Immature natural killer cell (primary cell): ENCODE measurements around the gene RGS6. TPM values are rescaled to one million over a fixed set of nuclear protein-coding genes. Genes with fewer than 3 reads are reported as not detected.
"Not testable (repeated sequence)": the region's sequence is repeated elsewhere in the genome, so short reads cannot be mapped to it uniquely, and the experiment has no call there.

Experiments used
- DNase-seq, 3 donors: peaks; one replicate each; pipeline ENCODE4 v3.0.0; 2022; ENCODE audit warnings: mixed read lengths in 1 of 3
- H3K27ac Mint-ChIP-seq, 6 donors: one replicate each; pipeline ENCODE4 v1.8.0; 2020; ENCODE audit warnings: mixed read lengths in 6 of 6, mild to moderate bottlenecking in 5 of 6, inconsistent platforms in 4 of 6, moderate library complexity in 3 of 6
- H3K27me3 Mint-ChIP-seq, 3 donors: one replicate each; pipeline ENCODE4 v1.8.0; 2020 to 2021; ENCODE audit warnings: low read depth in 3 of 3, mild to moderate bottlenecking in 3 of 3, mixed read lengths in 3 of 3, moderate library complexity in 3 of 3, inconsistent platforms in 1 of 3
- H3K36me3 Mint-ChIP-seq, 3 donors: one replicate each; pipeline ENCODE4 v1.8.0; 2020; ENCODE audit warnings: mixed read lengths in 3 of 3, inconsistent platforms in 2 of 3, mild to moderate bottlenecking in 2 of 3
- H3K4me1 Mint-ChIP-seq, 2 donors: one replicate each; pipeline ENCODE4 v1.8.0; 2020; ENCODE audit warnings: inconsistent platforms in 2 of 2, mild to moderate bottlenecking in 2 of 2, mixed read lengths in 2 of 2, moderate library complexity in 1 of 2
- H3K4me3 Mint-ChIP-seq, 5 donors: one replicate each; pipeline ENCODE4 v1.8.0; 2020; ENCODE audit warnings: mild to moderate bottlenecking in 5 of 5, mixed read lengths in 5 of 5, inconsistent platforms in 3 of 5, moderate library complexity in 3 of 5
- H3K9me3 Mint-ChIP-seq, 6 donors: one replicate each; pipeline ENCODE4 v1.8.0; 2020; ENCODE audit warnings: mild to moderate bottlenecking in 6 of 6, mixed read lengths in 6 of 6, inconsistent platforms in 4 of 6, moderate library complexity in 3 of 6
- polyA plus RNA-seq, 3 donors: library from polyadenylated mRNA; unstranded; fragments of 300-500 nt; fragmentation: Illumina TruSeq; gene quantifications; one replicate each; pipeline ENCODE4 v1.2.3, GENCODE V29; 2021

Gene RGS6
- polyA plus RNA-seq, 3 donors from 2014 or later = 0.34 to 0.37 TPM; not detected in 1

- Mint-ChIP-seq H3K36me3 (no peaks in the 10 kb centered on the region), H3K4me1 (peaks cover 4 to 15% of the 10 kb centered on the region in 2 donors), H3K27ac (no peak overlapping the region), H3K27me3 (peaks cover 8 to 21% (median 8%) of the 10 kb centered on the region in 3 donors), H3K4me3 (peak overlapping the region in 1 of 5 donors; percentile 20), H3K9me3 (peaks cover 0 to 4% (median 0%) of the 10 kb centered on the region in 6 donors)
- no peak for DNase-seq
These were observed 569 bp upstream of the RGS6 start for GRCh38 chr14:71931492-71932228.

GRCh38 chr14:71933001-71933587 is 865 bp downstream of the RGS6 start:
- H3K4me3 Mint-ChIP-seq = peak overlapping the region in 2 of 5 donors; percentile 21 to 24
- peaks cover 0 to 4% (median 0%) of the 10 kb centered on the region in 6 donors for H3K9me3 Mint-ChIP-seq
- no peak for DNase-seq
- peaks cover 8 to 21% (median 8%) of the 10 kb centered on the region in 3 donors for H3K27me3 Mint-ChIP-seq
- no peaks in the 10 kb centered on the region for H3K36me3 Mint-ChIP-seq
- peaks cover 4 to 15% of the 10 kb centered on the region in 2 donors for H3K4me1 Mint-ChIP-seq
- H3K27ac Mint-ChIP-seq = no peak overlapping the region

GRCh38 chr14:71938273-71938672 is 6.0 kb downstream of the RGS6 start:
- not testable (repeated sequence) for H3K4me3 Mint-ChIP-seq, H3K27me3 Mint-ChIP-seq, H3K9me3 Mint-ChIP-seq, H3K36me3 Mint-ChIP-seq, DNase-seq, H3K4me1 Mint-ChIP-seq, H3K27ac Mint-ChIP-seq

GRCh38 chr14:71939344-71939743 is 7.1 kb downstream of the RGS6 start:
- not testable (repeated sequence) for H3K27me3 Mint-ChIP-seq, H3K4me3 Mint-ChIP-seq

GRCh38 chr14:71940500-71940899 is 8.3 kb downstream of the RGS6 start:
- H3K27ac Mint-ChIP-seq, DNase-seq, H3K27me3 Mint-ChIP-seq, H3K4me3 Mint-ChIP-seq, H3K36me3 Mint-ChIP-seq, H3K9me3 Mint-ChIP-seq, H3K4me1 Mint-ChIP-seq: not testable (repeated sequence)

More at GRCh38 chr14:71939344-71939743, 7.1 kb downstream of the RGS6 start:
- DNase-seq, H3K9me3 Mint-ChIP-seq, H3K4me1 Mint-ChIP-seq, H3K36me3 Mint-ChIP-seq, H3K27ac Mint-ChIP-seq: not testable (repeated sequence)

GRCh38 chr14:71941616-71942015 is 9.4 kb downstream of the RGS6 start:
- not testable (repeated sequence) for H3K4me3 Mint-ChIP-seq, H3K27me3 Mint-ChIP-seq, H3K4me1 Mint-ChIP-seq, H3K36me3 Mint-ChIP-seq, H3K27ac Mint-ChIP-seq, DNase-seq, H3K9me3 Mint-ChIP-seq

GRCh38 chr14:71942904-71943694 is 10.9 kb downstream of the RGS6 start:
- no peak for DNase-seq
- peaks cover 0 to 9% (median 1%) of the 10 kb centered on the region in 3 donors for H3K27me3 Mint-ChIP-seq
- H3K4me1 Mint-ChIP-seq = no peaks in the 10 kb centered on the region
- H3K27ac Mint-ChIP-seq = no peak overlapping the region
- H3K4me3 Mint-ChIP-seq = no peak overlapping the region
- peaks cover 0 to 2% (median 0%) of the 10 kb centered on the region in 6 donors for H3K9me3 Mint-ChIP-seq
- no peaks in the 10 kb centered on the region for H3K36me3 Mint-ChIP-seq

GRCh38 chr14:71943695-71944018 is 11.4 kb downstream of the RGS6 start:
- no peaks in the 10 kb centered on the region for H3K36me3 Mint-ChIP-seq
- no peak for DNase-seq
- H3K9me3 Mint-ChIP-seq = peaks cover 0 to 2% (median 0%) of the 10 kb centered on the region in 6 donors
- no peak overlapping the region for H3K27ac Mint-ChIP-seq
- H3K4me3 Mint-ChIP-seq = no peak overlapping the region
- no peaks in the 10 kb centered on the region for H3K4me1 Mint-ChIP-seq
- peaks cover 0 to 9% (median 1%) of the 10 kb centered on the region in 3 donors for H3K27me3 Mint-ChIP-seq

- H3K4me3 Mint-ChIP-seq = no peak overlapping the region
- no peak overlapping the region for H3K27ac Mint-ChIP-seq
- peaks cover 0 to 3% (median 0%) of the 10 kb centered on the region in 6 donors for H3K9me3 Mint-ChIP-seq
- H3K36me3 Mint-ChIP-seq = no peaks in the 10 kb centered on the region
- DNase-seq = no peak
- H3K4me1 Mint-ChIP-seq = no peaks in the 10 kb centered on the region
- H3K27me3 Mint-ChIP-seq = peaks cover 1 to 8% (median 3%) of the 10 kb centered on the region in 3 donors
These were observed 15.8 kb downstream of the RGS6 start for GRCh38 chr14:71947947-71948500.

GRCh38 chr14:71952381-71953363 is 20.4 kb downstream of the RGS6 start:
- Mint-ChIP-seq H3K27ac (no peak overlapping the region), H3K36me3 (no peaks in the 10 kb centered on the region), H3K4me1 (no peaks in the 10 kb centered on the region), H3K27me3 (peaks cover 0 to 9% (median 4%) of the 10 kb centered on the region in 3 donors), H3K4me3 (no peak overlapping the region), H3K9me3 (peaks cover 0 to 2% (median 0%) of the 10 kb centered on the region in 6 donors)
- no peak for DNase-seq

GRCh38 chr14:71956920-71957563 is 24.8 kb downstream of the RGS6 start:
- H3K4me1 Mint-ChIP-seq = no peaks in the 10 kb centered on the region
- H3K36me3 Mint-ChIP-seq = no peaks in the 10 kb centered on the region
- no peak for DNase-seq
- no peak overlapping the region for H3K4me3 Mint-ChIP-seq
- peaks cover 2 to 11% (median 3%) of the 10 kb centered on the region in 3 donors for H3K27me3 Mint-ChIP-seq
- H3K9me3 Mint-ChIP-seq = no peaks in the 10 kb centered on the region
- H3K27ac Mint-ChIP-seq = no peak overlapping the region

GRCh38 chr14:71959055-71959454 is 26.8 kb downstream of the RGS6 start:
- no peak for DNase-seq
- Mint-ChIP-seq H3K9me3 (no peaks in the 10 kb centered on the region), H3K4me3 (no peak overlapping the region), H3K27ac (no peak overlapping the region), H3K27me3 (peaks cover 0 to 14% (median 2%) of the 10 kb centered on the region in 3 donors), H3K4me1 (no peaks in the 10 kb centered on the region), H3K36me3 (no peaks in the 10 kb centered on the region)
